H1 (cell line): ENCODE data around the gene IP6K3. TPM values are rescaled to one million over a fixed set of nuclear protein-coding genes. Genes with fewer than 3 reads are reported as not detected.

Experiments used
- CHD7 ChIP-seq: fragments of 300-600 bp; sonication (generic); IDR thresholded peaks from 2 replicates; pipeline ENCODE4 v1.7.1; 2012; ENCODE audit warnings: low read length, moderate library complexity, mild to moderate bottlenecking, inconsistent platforms; ENCODE audit not compliant: insufficient replicate concordance
- polyA plus RNA-seq, 7 experiments: library from polyadenylated mRNA; depleted of rRNA in 3 of 7; stranded (reverse) in 5 of 7; unstranded in 2 of 7; fragments of >200 nt in 5 of 7; fragments of 200-250 nt in 2 of 7; gene quantifications; 1 replicate in 5 of 7; 2 replicates in 1 of 7; 4 replicates in 1 of 7; pipeline versions ENCODE4 v1.2.1 to v1.2.3, GENCODE V29; 2011 to 2013; ENCODE audit warnings: missing spikeins in 2 of 7, mixed read lengths in 2 of 7
- total RNA-seq: library from RNA; stranded (reverse); fragmentation: NEBNext Ultra II Directional; extraction: Animal tissue kit (Norgen Biotek cat#: 25700); gene quantifications from 2 replicates; pipeline ENCODE4 v1.2.1, GENCODE V29; 2021

Gene IP6K3
- total and polyA plus RNA-seq, 2 of the 8 experiments (the other 6 are each of a cell fraction or from before 2014, with no cell fraction given): 0.22 to 0.73 TPM

- TF ChIP-seq CHD7: no peak
Measured at GRCh38 chr6:33746036-33746600, 587 bp downstream of the IP6K3 start (continued).
